Astrocyte (in vitro differentiated cells and primary cell): ENCODE results near the gene CCND1. TPM values are rescaled to one million over a fixed set of nuclear protein-coding genes. Genes with fewer than 3 reads are reported as not detected.
A peak's percentile ranks its signal among the peaks of the same experiment; 100 is the strongest.

ENCODE experiments used
- DNase-seq: peaks from one replicate; pipeline ENCODE4 v3.0.0-alpha.2; 2010; ENCODE audit warnings: low read depth
- FAIRE-seq: peaks from 2 replicates; lab custom pipeline; 2011; peaks lifted over from hg19 to GRCh38; lab: Jason Lieb, UNC
- H2AFZ ChIP-seq: 2 replicates; pipeline ENCODE4 v1.6.0; 2012; ENCODE audit warnings: low read depth, low read length, inconsistent platforms
- H3K27ac ChIP-seq: 2 replicates; pipeline ENCODE4 v1.5.1; 2011; ENCODE audit warnings: low read depth, low read length, inconsistent platforms
- H3K27me3 ChIP-seq: 2 replicates; pipeline ENCODE4 v1.6.0; 2011; ENCODE audit warnings: low read length, inconsistent platforms; ENCODE audit not compliant: insufficient read depth
- H3K36me3 ChIP-seq: 2 replicates; pipeline ENCODE4 v1.5.1; 2011; ENCODE audit warnings: low read length, inconsistent platforms; ENCODE audit not compliant: insufficient read depth
- H3K4me1 ChIP-seq: 2 replicates; pipeline ENCODE4 v1.5.1; 2011; ENCODE audit warnings: low read length, inconsistent platforms; ENCODE audit not compliant: insufficient read depth
- H3K4me2 ChIP-seq: 2 replicates; pipeline ENCODE4 v1.6.0; 2012; ENCODE audit warnings: low read length, inconsistent platforms
- H3K4me3 ChIP-seq: 2 replicates; pipeline ENCODE4 v1.5.1; 2011; ENCODE audit warnings: low read depth, mild to moderate bottlenecking, low read length, inconsistent platforms; ENCODE audit not compliant: insufficient read depth
- H3K79me2 ChIP-seq: 2 replicates; pipeline ENCODE4 v1.6.0; 2012; ENCODE audit warnings: mild to moderate bottlenecking, low read length, inconsistent platforms; ENCODE audit not compliant: insufficient read depth
- H3K9ac ChIP-seq: 2 replicates; pipeline ENCODE4 v1.6.0; 2012; ENCODE audit warnings: mild to moderate bottlenecking, low read length, inconsistent platforms
- H3K9me3 ChIP-seq: 2 replicates; pipeline ENCODE4 v1.5.1; 2012; ENCODE audit warnings: low read depth, mild to moderate bottlenecking, low read length, inconsistent platforms; ENCODE audit not compliant: insufficient read depth
- H4K20me1 ChIP-seq: 2 replicates; pipeline ENCODE4 v1.6.0; 2012; ENCODE audit warnings: low read length, inconsistent platforms; ENCODE audit not compliant: insufficient read depth
- H3K27ac Mint-ChIP-seq: one replicate; pipeline ENCODE4 v1.8.0; 2021; ENCODE audit warnings: mild to moderate bottlenecking, mixed read lengths; ENCODE audit not compliant: unreplicated experiment
- H3K27me3 Mint-ChIP-seq: one replicate; pipeline ENCODE4 v1.8.0; 2021; ENCODE audit warnings: low read depth, mixed read lengths; ENCODE audit not compliant: unreplicated experiment
- H3K36me3 Mint-ChIP-seq: one replicate; pipeline ENCODE4 v1.8.0; 2021; ENCODE audit warnings: low read depth, mixed read lengths; ENCODE audit not compliant: unreplicated experiment
- H3K4me1 Mint-ChIP-seq: one replicate; pipeline ENCODE4 v1.8.0; 2021; ENCODE audit warnings: low read depth, mixed read lengths; ENCODE audit not compliant: unreplicated experiment
- H3K4me3 Mint-ChIP-seq: one replicate; pipeline ENCODE4 v1.8.0; 2021; ENCODE audit warnings: mild to moderate bottlenecking, moderate library complexity, mixed read lengths; ENCODE audit not compliant: unreplicated experiment
- H3K9me3 Mint-ChIP-seq: one replicate; pipeline ENCODE4 v1.8.0; 2021; ENCODE audit warnings: mild to moderate bottlenecking, mixed read lengths; ENCODE audit not compliant: unreplicated experiment
- CTCF ChIP-seq: IDR thresholded peaks from 2 replicates; pipeline ENCODE4 v1.5.1; 2011; ENCODE audit warnings: low read depth, mild to moderate bottlenecking, inconsistent platforms, low read length, moderate library complexity; ENCODE audit not compliant: insufficient read depth
- EZH2 ChIP-seq: IDR thresholded peaks from 2 replicates; pipeline ENCODE4 v1.6.1; 2012; ENCODE audit warnings: mild to moderate bottlenecking, low read length, inconsistent platforms; ENCODE audit not compliant: insufficient read depth
- total RNA-seq: library from RNA; stranded (reverse); gene quantifications from 2 replicates; pipeline ENCODE4 v1.2.1, GENCODE V29; 2021

The CCND1 gene
- total RNA-seq, 1 donor from 2014 or later, result 482 TPM

GRCh38 chr11:69603111-69603836, 37.7 kb upstream of the CCND1 start:
- Histone ChIP-seq H3K9me3 (peaks cover 3% of the 10 kb centered on the region), H3K36me3 (no peaks in the 10 kb centered on the region), H2AFZ (no peak overlapping the region), H3K4me1 (peaks cover 5% of the 10 kb centered on the region), H3K27me3 (peaks cover 2% of the 10 kb centered on the region), H4K20me1 (no peaks in the 10 kb centered on the region), H3K4me3 (no peak overlapping the region), H3K79me2 (no peaks in the 10 kb centered on the region), H3K4me2 (no peak overlapping the region), H3K9ac (no peak overlapping the region), H3K27ac (no peak overlapping the region)
- no peaks in the 10 kb centered on the region for H3K36me3 Mint-ChIP-seq
- TF ChIP-seq EZH2, result no peak
- no peak for TF ChIP-seq CTCF
- peaks cover 16% of the 10 kb centered on the region for H3K9me3 Mint-ChIP-seq
- no peaks in the 10 kb centered on the region for H3K4me1 Mint-ChIP-seq
- DNase-seq, result no peak
- no peak overlapping the region for H3K4me3 Mint-ChIP-seq
- peaks cover 73% of the 10 kb centered on the region for H3K27me3 Mint-ChIP-seq
- H3K27ac Mint-ChIP-seq, result no peak overlapping the region
- no peak for FAIRE-seq

- H3K9me3 ChIP-seq, result no peaks in the 10 kb centered on the region
- H2AFZ ChIP-seq, result no peak overlapping the region
- no peak overlapping the region for H3K4me3 Mint-ChIP-seq
- no peak overlapping the region for H3K4me3 ChIP-seq
- H3K27ac ChIP-seq, result no peak overlapping the region
- H3K36me3 ChIP-seq, result no peaks in the 10 kb centered on the region
- H3K9ac ChIP-seq, result no peak overlapping the region
- TF ChIP-seq EZH2, result no peak
- no peak for TF ChIP-seq CTCF
- H3K4me2 ChIP-seq, result no peak overlapping the region
- peaks cover 21% of the 10 kb centered on the region for H3K9me3 Mint-ChIP-seq
- H3K27me3 ChIP-seq, result peaks cover 2% of the 10 kb centered on the region
- peaks cover 5% of the 10 kb centered on the region for H3K4me1 ChIP-seq
- no peaks in the 10 kb centered on the region for H4K20me1 ChIP-seq
- no peaks in the 10 kb centered on the region for H3K79me2 ChIP-seq
- no peaks in the 10 kb centered on the region for H3K36me3 Mint-ChIP-seq
- FAIRE-seq (peak; percentile 64), DNase-seq (peak; percentile 49)
- H3K27me3 Mint-ChIP-seq, result peaks cover 75% of the 10 kb centered on the region
- H3K4me1 Mint-ChIP-seq, result no peaks in the 10 kb centered on the region
- no peak overlapping the region for H3K27ac Mint-ChIP-seq
Observed at GRCh38 chr11:69604055-69604454, 36.9 kb upstream of the CCND1 start.
